Measurements from ENCODE around the gene GSTM2.
"Not testable (repeated sequence)": the region's sequence is repeated elsewhere in the genome, so short reads cannot be mapped to it uniquely, and the experiment has no call there.

The GSTM2 gene

GRCh38 chr1:109650609-109651008, 17.2 kb upstream of the GSTM2 start:
- DNase-seq = no peak

- DNase-seq = no peak
Measured at GRCh38 chr1:109652402-109652801, 15.5 kb upstream of the GSTM2 start.

GRCh38 chr1:109653306-109653705, 14.6 kb upstream of the GSTM2 start:
- no peak for DNase-seq

- no peak for DNase-seq
Measured at GRCh38 chr1:109654519-109654918, 13.3 kb upstream of the GSTM2 start.

GRCh38 chr1:109655615-109656519, 12.0 kb upstream of the GSTM2 start, which contains the start of gene GSTM4:
Gene GSTM4, plus strand, starts transcription at chr1:109656099. Its CDS starts 291 bp downstream, at chr1:109656390.
- peak; percentile 20 to 56 for DNase-seq

- no peak for DNase-seq
Measured at GRCh38 chr1:109657395-109657794, 10.5 kb upstream of the GSTM2 start.

- DNase-seq = no peak
Measured at GRCh38 chr1:109657970-109658369, 9.9 kb upstream of the GSTM2 start.

GRCh38 chr1:109658533-109659042, 9.3 kb upstream of the GSTM2 start:
- no peak for DNase-seq

GRCh38 chr1:109659145-109659544, 8.7 kb upstream of the GSTM2 start:
- DNase-seq = no peak

GRCh38 chr1:109659997-109660690, 7.7 kb upstream of the GSTM2 start:
- DNase-seq = no peak

- DNase-seq = not testable (repeated sequence)
Measured at GRCh38 chr1:109660691-109661026, 7.2 kb upstream of the GSTM2 start.

GRCh38 chr1:109661391-109661790, 6.5 kb upstream of the GSTM2 start:
- DNase-seq = no peak

- DNase-seq = no peak
Measured at GRCh38 chr1:109664671-109665070, 3.2 kb upstream of the GSTM2 start.

- no peak for DNase-seq
Measured at GRCh38 chr1:109668123-109668775, 392 bp downstream of the GSTM2 start.

GRCh38 chr1:109669246-109669948, 1.5 kb downstream of the GSTM2 start:
- no peak for DNase-seq

GRCh38 chr1:109669949-109670302, 2.1 kb downstream of the GSTM2 start:
- not testable (repeated sequence) for DNase-seq

- no peak for DNase-seq
Measured at GRCh38 chr1:109671067-109671466, 3.2 kb downstream of the GSTM2 start.

GRCh38 chr1:109673861-109674260, 6.0 kb downstream of the GSTM2 start:
- DNase-seq = not testable (repeated sequence)

GRCh38 chr1:109676683-109677381, 9.0 kb downstream of the GSTM2 start:
- DNase-seq = not testable (repeated sequence)

GRCh38 chr1:109677459-109677858, 9.6 kb downstream of the GSTM2 start:
- no peak for DNase-seq

- DNase-seq = not testable (repeated sequence)
Measured at GRCh38 chr1:109678637-109679036, 10.8 kb downstream of the GSTM2 start.

- DNase-seq = not testable (repeated sequence)
Measured at GRCh38 chr1:109684777-109685176, 16.9 kb downstream of the GSTM2 start.
